GM12891 (cell line): ENCODE data around the gene CHSY3.

Experiments
- POLR2A ChIP-seq: IDR thresholded peaks from 2 replicates; pipeline ENCODE4 v1.6.1; 2011; ENCODE audit warnings: low read depth, low read length, control low read depth
- POLR2AphosphoS5 ChIP-seq: IDR thresholded peaks from 2 replicates; pipeline ENCODE4 v1.6.1; 2011; ENCODE audit warnings: low read depth, low read length, control low read depth
- SPI1 ChIP-seq: IDR thresholded peaks from 2 replicates; pipeline ENCODE4 v1.6.1; 2011; ENCODE audit warnings: low read depth, low read length, control low read depth
- TAF1 ChIP-seq: IDR thresholded peaks from 2 replicates; pipeline ENCODE4 v1.6.1; 2011; ENCODE audit warnings: low read depth, low read length, control low read depth

GRCh38 chr5:129857116-129857515 is 47.1 kb upstream of the CHSY3 start:
- TF ChIP-seq POLR2A (no peak), TAF1 (no peak), SPI1 (no peak), POLR2AphosphoS5 (no peak)
